GM18909 (cell line): ENCODE data around the gene PLD2.

Source experiments
- ATAC-seq: cut with Tn5 transposase; IDR thresholded peaks from one replicate; pipeline ENCODE4 v1.9.1; 2021; ENCODE audit warnings: mild to moderate bottlenecking; ENCODE audit not compliant: unreplicated experiment, poor library complexity

Gene PLD2

GRCh38 chr17:4789951-4790704, 16.8 kb upstream of the PLD2 start:
- ATAC-seq: peak; percentile 93

DNA sequence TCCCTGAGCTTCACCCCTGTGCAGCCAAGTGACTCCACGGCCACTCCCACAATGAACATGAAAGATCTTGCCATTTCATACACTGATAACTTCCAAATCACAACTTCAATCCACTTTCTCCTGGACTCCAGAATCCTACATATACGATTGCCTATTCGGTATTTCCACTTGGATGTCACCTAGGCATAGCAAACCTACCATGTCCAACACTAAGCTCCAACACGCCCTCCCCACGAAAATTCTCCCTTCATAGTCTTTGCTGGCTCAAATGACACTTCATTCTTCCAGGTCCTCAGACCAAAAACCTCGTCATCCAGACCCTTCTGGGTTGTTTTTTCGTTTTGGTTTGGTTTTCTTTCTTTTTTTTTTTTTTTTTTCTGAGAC, 16.3 kb upstream of the PLD2 start:
- ATAC-seq: no peak

DNA sequence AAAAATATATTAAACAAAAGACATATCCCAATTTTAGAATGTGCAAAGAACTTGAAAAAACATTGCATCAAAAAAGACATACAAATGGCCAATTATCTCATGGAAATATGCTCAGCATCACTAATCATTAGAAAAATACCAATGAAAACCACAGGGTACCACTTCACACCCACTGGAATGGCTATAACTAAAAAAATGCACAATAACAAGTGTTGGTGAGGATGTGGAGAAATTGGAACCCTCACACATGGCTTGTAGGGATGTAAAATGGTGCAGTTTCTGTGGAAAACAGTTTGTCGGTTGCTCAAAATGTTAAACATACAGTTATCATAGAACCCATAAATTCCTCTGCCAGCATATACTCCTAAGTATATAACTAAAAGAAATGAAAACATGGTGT, 11.8 kb upstream of the PLD2 start:
- ATAC-seq: no peak

- ATAC-seq: peak; percentile 3
These were observed 10.4 kb upstream of the PLD2 start for GRCh38 chr17:4796552-4796920.

GRCh38 chr17:4800462-4801196, 6.3 kb upstream of the PLD2 start:
- no peak for ATAC-seq

GRCh38 chr17:4802228-4802627, 4.7 kb upstream of the PLD2 start, which contains the start of gene C17orf114:
Gene C17orf114, minus strand, starts transcription at chr17:4802328.
- ATAC-seq: no peak

GRCh38 chr17:4806456-4806776, 536 bp upstream of the PLD2 start:
- ATAC-seq: no peak

DNA sequence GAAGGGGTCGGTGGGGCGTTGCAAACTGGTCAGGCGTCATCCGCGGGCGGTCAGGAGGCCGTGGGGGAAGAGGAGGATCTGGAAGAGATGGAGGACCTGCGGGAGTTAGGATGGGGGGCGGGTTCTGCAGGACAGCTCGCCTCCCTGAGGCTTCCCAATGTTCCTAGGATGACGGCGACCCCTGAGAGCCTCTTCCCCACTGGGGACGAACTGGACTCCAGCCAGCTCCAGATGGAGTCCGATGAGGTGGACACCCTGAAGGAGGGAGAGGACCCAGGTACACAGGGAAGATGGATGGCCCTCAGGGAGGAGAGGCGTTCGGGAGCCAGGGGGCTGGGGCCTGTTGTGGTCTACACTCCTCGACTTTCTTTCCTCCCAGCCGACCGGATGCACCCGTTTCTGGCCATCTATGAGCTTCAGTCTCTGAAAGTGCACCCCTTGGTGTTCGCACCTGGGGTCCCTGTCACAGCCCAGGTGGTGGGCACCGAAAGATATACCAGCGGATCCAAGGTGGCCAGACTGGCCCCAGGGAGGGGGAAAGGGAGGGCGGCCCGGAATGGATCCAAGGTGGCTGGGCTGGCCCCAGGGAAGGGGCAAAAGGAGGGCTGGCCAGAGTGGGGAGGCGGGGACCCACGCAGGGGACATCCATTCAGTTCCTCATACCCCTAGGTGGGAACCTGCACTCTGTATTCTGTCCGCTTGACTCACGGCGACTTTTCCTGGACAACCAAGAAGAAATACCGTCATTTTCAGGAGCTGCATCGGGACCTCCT, 839 bp downstream of the PLD2 start:
- no peak for ATAC-seq

DNA sequence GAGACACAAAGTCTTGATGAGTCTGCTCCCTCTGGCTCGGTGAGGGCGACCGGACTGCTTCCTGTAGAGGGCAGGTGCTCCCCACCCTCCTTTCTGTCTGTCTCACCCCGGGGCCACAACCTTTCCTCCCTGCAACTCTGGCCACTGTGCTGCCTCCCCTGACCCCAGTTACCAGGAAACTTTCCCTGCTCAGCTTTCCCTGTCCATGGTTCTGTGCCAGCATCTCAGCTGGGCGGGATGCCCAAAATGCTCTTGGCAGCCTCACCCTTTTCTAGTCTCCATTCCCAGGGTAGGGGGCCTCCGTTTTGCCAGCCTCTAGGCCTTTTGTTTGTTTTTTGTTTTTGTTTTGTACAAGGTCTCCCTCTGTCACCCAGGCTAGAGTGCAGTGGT, 1.4 kb downstream of the PLD2 start:
- ATAC-seq: no peak

DNA sequence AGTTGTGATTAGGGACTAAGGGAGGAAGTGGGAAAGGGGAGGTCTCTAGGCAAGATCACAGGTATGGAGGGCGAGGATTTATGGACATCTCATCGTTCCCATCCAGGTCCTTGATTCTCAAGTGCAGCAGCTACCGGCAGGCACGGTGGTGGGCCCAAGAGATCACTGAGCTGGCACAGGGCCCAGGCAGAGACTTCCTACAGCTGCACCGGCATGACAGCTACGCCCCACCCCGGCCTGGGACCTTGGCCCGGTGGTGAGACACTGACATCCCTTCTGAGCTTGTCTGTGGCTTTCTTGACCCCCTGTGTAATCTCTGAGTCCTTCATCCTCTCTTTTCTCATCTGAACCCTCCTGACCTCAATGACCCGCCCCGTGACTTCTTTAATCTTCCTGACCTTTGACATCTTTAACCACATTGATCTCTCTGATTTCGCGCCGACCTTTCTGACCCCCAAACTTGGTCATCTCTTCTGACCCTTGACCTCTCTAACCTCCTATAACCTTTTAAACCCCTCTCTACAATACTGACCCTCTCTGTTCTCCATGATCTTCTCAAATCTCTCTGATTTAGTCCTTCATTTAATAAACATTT, 3.8 kb downstream of the PLD2 start:
- no peak for ATAC-seq

GRCh38 chr17:4811471-4811870, 4.5 kb downstream of the PLD2 start:
- no peak for ATAC-seq

GRCh38 chr17:4812690-4813089, 5.7 kb downstream of the PLD2 start:
- no peak for ATAC-seq

DNA sequence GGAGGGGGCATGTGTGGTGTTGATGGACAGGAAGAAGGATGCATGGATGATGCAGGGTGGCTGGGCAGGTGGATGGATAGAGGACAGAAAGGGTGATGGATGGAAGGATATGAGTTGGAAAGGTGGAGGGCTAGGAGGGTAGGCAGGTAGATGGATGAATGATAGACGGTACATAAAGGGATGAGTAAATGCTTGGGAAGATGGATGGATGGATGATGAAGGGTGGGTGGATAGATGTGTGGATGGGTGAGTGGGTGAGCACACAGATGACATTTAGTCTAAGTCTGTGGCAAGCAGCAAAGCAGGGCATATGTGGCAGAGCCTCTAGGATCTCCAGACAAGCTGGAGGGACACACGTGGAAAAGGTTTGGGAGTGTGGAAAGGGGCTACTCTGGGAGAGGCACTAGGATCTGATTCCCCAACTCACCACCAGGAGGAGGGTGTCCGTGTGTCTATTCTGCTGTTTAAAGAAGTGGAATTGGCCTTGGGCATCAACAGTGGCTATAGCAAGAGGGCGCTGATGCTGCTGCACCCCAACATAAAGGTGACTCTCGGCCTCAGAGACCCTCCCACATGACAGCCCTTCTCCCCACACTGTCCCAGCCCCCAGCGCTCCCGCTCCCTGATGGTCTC, 8.2 kb downstream of the PLD2 start:
- no peak for ATAC-seq

DNA sequence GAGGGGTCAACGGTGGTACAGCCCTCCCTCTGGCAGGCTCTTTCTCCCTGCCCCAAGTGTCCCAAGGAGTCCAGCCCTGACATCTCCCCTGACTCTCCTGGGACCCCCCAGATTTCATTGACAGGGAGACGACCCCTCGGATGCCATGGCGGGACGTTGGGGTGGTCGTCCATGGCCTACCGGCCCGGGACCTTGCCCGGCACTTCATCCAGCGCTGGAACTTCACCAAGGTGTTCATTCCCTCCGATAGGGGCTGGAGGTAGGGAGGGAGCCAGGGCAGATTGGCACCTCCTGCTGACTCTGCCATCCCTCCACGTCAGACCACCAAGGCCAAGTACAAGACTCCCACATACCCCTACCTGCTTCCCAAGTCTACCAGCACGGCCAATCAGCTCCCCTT, 9.9 kb downstream of the PLD2 start:
- ATAC-seq: no peak

DNA sequence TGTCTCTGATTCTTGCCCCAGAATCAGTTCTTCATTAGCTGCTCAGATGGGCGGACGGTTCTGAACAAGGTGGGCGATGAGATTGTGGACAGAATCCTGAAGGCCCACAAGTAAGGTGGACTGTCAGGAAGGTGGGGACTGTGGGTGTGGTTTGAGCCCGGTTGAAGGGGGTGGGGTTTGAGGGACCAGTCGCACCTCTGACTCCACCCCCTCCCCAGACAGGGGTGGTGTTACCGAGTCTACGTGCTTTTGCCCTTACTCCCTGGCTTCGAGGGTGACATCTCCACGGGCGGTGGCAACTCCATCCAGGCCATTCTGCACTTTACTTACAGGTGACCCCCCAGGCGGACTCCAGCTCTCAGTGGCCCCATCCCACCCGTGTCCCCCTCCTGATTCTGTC, 11.3 kb downstream of the PLD2 start:
- ATAC-seq: no peak

DNA sequence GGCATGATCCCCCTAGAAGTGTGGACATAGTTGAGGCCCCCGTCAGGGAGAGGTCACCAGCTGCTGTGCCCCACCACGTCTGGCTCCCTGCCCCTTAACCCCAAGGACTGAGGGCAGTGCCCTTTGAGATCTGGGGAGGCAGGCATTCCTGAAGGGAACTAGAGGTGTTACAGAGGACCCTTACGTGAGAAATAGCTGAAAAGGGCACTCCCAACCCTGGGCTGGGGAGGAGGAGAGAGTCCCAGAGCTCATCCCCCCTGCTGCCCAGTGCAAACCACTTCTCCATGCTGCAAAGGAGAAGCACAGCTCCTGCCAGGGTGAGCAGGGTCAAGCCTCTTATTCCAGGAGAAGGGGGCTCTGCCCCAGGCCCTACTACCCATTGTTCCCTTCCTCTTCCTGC, 15.9 kb downstream of the PLD2 start:
- no peak for ATAC-seq

DNA sequence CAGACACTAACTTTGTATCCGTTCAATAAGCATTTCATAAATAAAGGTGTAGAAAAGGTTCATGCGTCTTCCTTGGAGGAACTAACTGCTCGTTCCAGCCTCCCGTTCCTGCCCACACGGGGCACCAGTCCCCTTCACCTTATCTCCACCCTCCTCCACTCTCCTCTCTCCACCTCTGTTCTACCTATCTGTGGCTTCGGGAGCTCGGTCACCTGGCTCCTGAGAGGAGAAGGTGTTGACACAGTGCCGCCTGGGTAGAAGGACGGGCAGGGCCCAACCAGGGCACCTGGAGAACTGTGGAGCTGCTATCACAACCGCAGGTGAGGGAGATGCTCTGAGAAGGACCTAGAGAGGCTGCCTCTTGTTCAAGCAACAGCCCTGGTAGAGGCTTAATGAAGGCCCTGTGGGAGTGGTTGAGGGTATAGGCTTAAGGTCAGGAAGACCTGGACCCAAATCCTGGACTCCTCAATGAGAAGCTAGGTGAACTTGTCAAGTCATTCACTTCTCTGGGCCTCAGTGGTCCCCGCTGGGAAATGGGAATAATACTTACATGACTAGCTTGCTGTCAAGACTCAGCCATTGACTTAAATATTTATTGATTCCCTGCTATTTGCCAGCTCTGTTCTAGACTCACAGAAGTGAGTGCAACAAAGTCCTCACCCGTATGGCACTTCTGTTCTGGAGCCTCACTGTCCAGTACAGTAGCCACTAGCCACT, 16.6 kb downstream of the PLD2 start:
- ATAC-seq: no peak

- no peak for ATAC-seq
These were observed 20.4 kb downstream of the PLD2 start for GRCh38 chr17:4827399-4827798.

- peak; percentile 12 for ATAC-seq
These were observed 25.9 kb downstream of the PLD2 start for GRCh38 chr17:4832829-4833177.
